Upper lobe of left lung (tissue), 6 donors: ENCODE data around the gene MARCHF6. TPM values are rescaled to one million over a fixed set of nuclear protein-coding genes. Genes with fewer than 3 reads are reported as not detected.

Experiments used
- ATAC-seq, 2 donors: fragments of 200-7000 bp; cut with Tn5 transposase; one replicate each; pipeline ENCODE4 v1.9.1; 2022; ENCODE audit warnings: mild to moderate bottlenecking in 2 of 2, moderate library complexity in 2 of 2; ENCODE audit not compliant: low FRiP score in 2 of 2
- DNase-seq, 2 donors: peaks; one replicate each; pipeline ENCODE4 v3.0.0-alpha.2; 2019 to 2020
- H3K27ac ChIP-seq, 4 donors: fragments of 200-600 bp; sonication (generic); one replicate each; pipeline ENCODE4 v1.5.1; 2016 to 2019
- H3K27me3 ChIP-seq, 4 donors: fragments of 200-600 bp; sonication (generic); one replicate each; pipeline ENCODE4 v1.5.1; 2017 to 2019
- H3K36me3 ChIP-seq, 4 donors: fragments of 200-600 bp; sonication (generic); one replicate each; pipeline ENCODE4 v1.5.1; 2016 to 2019
- H3K4me1 ChIP-seq, 4 donors: fragments of 200-600 bp; sonication (generic); one replicate each; pipeline ENCODE4 v1.5.1; 2018 to 2019
- H3K4me3 ChIP-seq, 4 donors: fragments of 200-600 bp; sonication (generic); one replicate each; pipeline ENCODE4 v1.5.1; 2017 to 2019; ENCODE audit warnings: mild to moderate bottlenecking in 2 of 4, moderate library complexity in 1 of 4
- H3K9me3 ChIP-seq, 4 donors: fragments of 200-600 bp; sonication (generic); one replicate each; pipeline ENCODE4 v1.5.1; 2018 to 2019
- EP300 ChIP-seq, 4 donors: sonication (generic); formaldehyde crosslinking; IDR thresholded peaks; one replicate each; pipeline ENCODE4 v1.5.1; 2017; ENCODE audit warnings: antibody characterized with exemption in 4 of 4, control low read depth in 2 of 4
- POLR2A ChIP-seq, 4 donors: fragments of 450-650 bp; IDR thresholded peaks; one replicate each; pipeline ENCODE4 v1.5.1; 2016 to 2017; ENCODE audit warnings: antibody characterized with exemption in 4 of 4, mild to moderate bottlenecking in 2 of 4
- POLR2AphosphoS5 ChIP-seq, 2 donors: sonication (generic); formaldehyde crosslinking; IDR thresholded peaks; one replicate each; pipeline ENCODE4 v1.5.1; 2017; ENCODE audit warnings: antibody characterized with exemption in 2 of 2
- WGBS, 2 donors: methylation state at CpG; one replicate each; pipeline ENCODE4 v1.1.5; 2017 to 2018; 5-methylcytosine and 5-hydroxymethylcytosine counted together
- total RNA-seq, 6 donors: library from RNA; depleted of rRNA in 4 of 6; stranded (reverse); fragments of >200 nt in 4 of 6; gene quantifications; one replicate each; pipeline versions ENCODE4 v1.1.0 to v1.2.1, GENCODE V29; 2016 to 2021
- TF ChIP-seq, protein P1 (sequence below), 6 experiments: fragments of 450-650 bp in 4 of 6; fragments of 200-600 bp in 2 of 6; sonication (generic) in 2 of 6; IDR thresholded peaks; one replicate each; pipeline ENCODE4 v1.5.1; 2016 to 2019; ENCODE audit warnings: antibody characterized with exemption in 6 of 6
- donor health status: DM: no; HTN: no; CAD: no; lungs with moderate emphysema.
- donor health status: DM: no; HTN: yes; CAD: no; lungs with severe emphysema.

MARCHF6 gene
- total RNA-seq = 100 to 1,000 TPM in 4 of 6 donors, 10 to 100 TPM in 2; 48.5 to 128 (median 110) TPM

GRCh38 chr5:10353241-10354047 lies at the start of gene MARCHF6:
TSS of gene MARCHF6 (plus strand) at chr5:10353695. CDS start at chr5:10353899, 204 bp downstream.
- Histone ChIP-seq H3K9me3 (no peaks in the 10 kb centered on the region), H3K36me3 (no peaks in the 10 kb centered on the region), H3K27me3 (no peaks in the 10 kb centered on the region), H3K4me3 (peak within 1 kb of the TSS; percentile 82 to 95 (median 90)), H3K27ac (peak within 1 kb of the TSS; percentile 95 to 99 (median 99)), H3K4me1 (peaks cover 22 to 33% (median 29%) of the 10 kb centered on the region in 4 donors)
- TF ChIP-seq EP300 (IDR thresholded peaks at IDR 0.05) (no peak), POLR2A (IDR thresholded peaks at IDR 0.05) (peak; percentile 80 to 95 (median 86)), POLR2AphosphoS5 (IDR thresholded peaks at IDR 0.05) (peak; percentile 95 to 96)
- TF ChIP-seq, protein P1, sequence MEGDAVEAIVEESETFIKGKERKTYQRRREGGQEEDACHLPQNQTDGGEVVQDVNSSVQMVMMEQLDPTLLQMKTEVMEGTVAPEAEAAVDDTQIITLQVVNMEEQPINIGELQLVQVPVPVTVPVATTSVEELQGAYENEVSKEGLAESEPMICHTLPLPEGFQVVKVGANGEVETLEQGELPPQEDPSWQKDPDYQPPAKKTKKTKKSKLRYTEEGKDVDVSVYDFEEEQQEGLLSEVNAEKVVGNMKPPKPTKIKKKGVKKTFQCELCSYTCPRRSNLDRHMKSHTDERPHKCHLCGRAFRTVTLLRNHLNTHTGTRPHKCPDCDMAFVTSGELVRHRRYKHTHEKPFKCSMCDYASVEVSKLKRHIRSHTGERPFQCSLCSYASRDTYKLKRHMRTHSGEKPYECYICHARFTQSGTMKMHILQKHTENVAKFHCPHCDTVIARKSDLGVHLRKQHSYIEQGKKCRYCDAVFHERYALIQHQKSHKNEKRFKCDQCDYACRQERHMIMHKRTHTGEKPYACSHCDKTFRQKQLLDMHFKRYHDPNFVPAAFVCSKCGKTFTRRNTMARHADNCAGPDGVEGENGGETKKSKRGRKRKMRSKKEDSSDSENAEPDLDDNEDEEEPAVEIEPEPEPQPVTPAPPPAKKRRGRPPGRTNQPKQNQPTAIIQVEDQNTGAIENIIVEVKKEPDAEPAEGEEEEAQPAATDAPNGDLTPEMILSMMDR (IDR thresholded peaks at IDR 0.05) = peak in 3 of 6 experiments; percentile 4 to 44 (median 38)
- ATAC-seq (peak; percentile 98 to 99), DNase-seq (peak; percentile 96 to 99)
- 1 to 2% methylated on average over 39 to 46 of the region's 92 CpGs for WGBS, 2 donors

GRCh38 chr5:10303699-10304170 lies 49.8 kb upstream of the MARCHF6 start:
- H3K4me3 ChIP-seq = no peak overlapping the region
- H3K36me3 ChIP-seq = no peaks in the 10 kb centered on the region
- peaks cover 0 to 17% (median 10%) of the 10 kb centered on the region in 4 donors for H3K4me1 ChIP-seq
- no peaks in the 10 kb centered on the region for H3K27me3 ChIP-seq
- 69 to 94% methylated on average over 5 of the region's 5 CpGs for WGBS, 2 donors
- TF ChIP-seq POLR2A (IDR thresholded peaks at IDR 0.05) (no peak), POLR2AphosphoS5 (IDR thresholded peaks at IDR 0.05) (no peak), EP300 (IDR thresholded peaks at IDR 0.05) (no peak)
- TF ChIP-seq, protein P1 (IDR thresholded peaks at IDR 0.05) = no peak
- no peak overlapping the region for H3K27ac ChIP-seq
- no peak for DNase-seq
- no peaks in the 10 kb centered on the region for H3K9me3 ChIP-seq
- no peak for ATAC-seq

GRCh38 chr5:10304932-10305331 lies 48.6 kb upstream of the MARCHF6 start:
- peaks cover 0 to 17% (median 10%) of the 10 kb centered on the region in 4 donors for H3K4me1 ChIP-seq
- H3K27me3 ChIP-seq = no peaks in the 10 kb centered on the region
- DNase-seq (no peak), ATAC-seq (no peak)
- no peaks in the 10 kb centered on the region for H3K36me3 ChIP-seq
- no peaks in the 10 kb centered on the region for H3K9me3 ChIP-seq
- 69 to 93% methylated on average over 4 to 5 of the region's 5 CpGs for WGBS, 2 donors
- TF ChIP-seq POLR2A (IDR thresholded peaks at IDR 0.05) (no peak), EP300 (IDR thresholded peaks at IDR 0.05) (no peak), POLR2AphosphoS5 (IDR thresholded peaks at IDR 0.05) (no peak)
- TF ChIP-seq, protein P1 (IDR thresholded peaks at IDR 0.05) = no peak
- H3K4me3 ChIP-seq = no peak overlapping the region
- no peak overlapping the region for H3K27ac ChIP-seq

GRCh38 chr5:10306114-10306513 lies 47.4 kb upstream of the MARCHF6 start:
- TF ChIP-seq, protein P1 (IDR thresholded peaks at IDR 0.05) = no peak
- TF ChIP-seq EP300 (IDR thresholded peaks at IDR 0.05) (no peak), POLR2AphosphoS5 (IDR thresholded peaks at IDR 0.05) (no peak), POLR2A (IDR thresholded peaks at IDR 0.05) (no peak)
- Histone ChIP-seq H3K4me1 (peaks cover 0 to 17% (median 10%) of the 10 kb centered on the region in 4 donors), H3K36me3 (no peaks in the 10 kb centered on the region), H3K4me3 (no peak overlapping the region), H3K27ac (peak overlapping the region in 3 of 4 donors; percentile 1 to 83 (median 60)), H3K9me3 (no peaks in the 10 kb centered on the region), H3K27me3 (no peaks in the 10 kb centered on the region)
- no peak for ATAC-seq
- 66 to 75% methylated on average over 5 of the region's 5 CpGs for WGBS, 2 donors
- DNase-seq = no peak
